Activated naive CD8-positive, alpha-beta T cell treated with anti-CD3 and anti-CD28 coated beads for 36 hours (primary cell): Measurements from ENCODE around the gene VSTM4. TPM values are rescaled to one million over a fixed set of nuclear protein-coding genes. Genes with fewer than 3 reads are reported as not detected.

ENCODE experiments used
- total RNA-seq, 2 experiments: library from RNA; stranded (reverse); gene quantifications; one replicate each; pipeline ENCODE4 v1.2.3, GENCODE V29; 2021

Gene VSTM4
- total RNA-seq, 2 experiments from 2014 or later = not detected

Other genes with a start within 250 kb of the VSTM4 start
- gene LRRC18, start 175.7 kb downstream of the VSTM4 start, total RNA-seq = not detected
- not detected for gene FAM170B, start 18.5 kb upstream of the VSTM4 start, total RNA-seq
- gene TMEM273, start 72.9 kb upstream of the VSTM4 start, total RNA-seq = under 1 TPM; 0.76 to 0.80 TPM
- not detected for gene C10orf71, start 183.6 kb upstream of the VSTM4 start, total RNA-seq